ENCODE data around the gene MYO1H.

DNA sequence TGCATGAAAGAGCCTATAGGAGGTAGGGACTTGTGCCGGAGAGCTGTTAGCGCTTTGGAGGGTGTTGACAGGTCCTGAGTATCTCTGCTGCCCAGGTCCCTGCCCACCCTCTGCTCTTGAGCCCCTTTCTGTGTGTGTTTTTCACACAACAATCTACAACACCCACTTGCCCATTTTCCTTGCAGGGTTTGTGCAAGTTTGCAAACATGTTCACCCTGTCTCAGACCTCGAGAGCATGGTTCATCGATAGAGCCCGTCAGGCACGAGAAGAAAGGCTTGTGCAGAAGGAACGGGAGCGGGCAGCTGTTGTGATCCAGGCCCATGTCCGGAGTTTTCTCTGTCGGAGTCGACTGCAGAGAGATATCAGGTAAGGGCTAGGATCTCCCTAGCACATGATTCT is 135.6 kb downstream of the MYO1H start:
- TF ChIP-seq POLR2AphosphoS5 (IDR thresholded peaks at IDR 0.05; ENCODE audit: borderline replicate concordance, low read depth, low read length): no peak
- no peak for TF ChIP-seq EZH2 (IDR thresholded peaks at IDR 0.05)

Measured in SK-N-MC (cell line).